ENCODE results near the gene FXYD5.

- no peak for TF ChIP-seq CTCF (conservative IDR thresholded peaks at IDR 0.05 in 1 of 2, IDR thresholded peaks at IDR 0.05 in 1 of 2; ENCODE audit: low read depth in 1 of 2, low read length in 2 of 2)
- TF ChIP-seq EZH2 (IDR thresholded peaks at IDR 0.05; ENCODE audit: low read length, missing control alignments): no peak
Measured at GRCh38 chr19:35159606-35160005, 5.1 kb downstream of the FXYD5 start.

Data from fibroblast of lung (primary cell).